GM12875 (cell line): ENCODE results near the gene SPTBN5.
"Not testable (repeated sequence)": the region's sequence is repeated elsewhere in the genome, so short reads cannot be mapped to it uniquely, and the experiment has no call there.

Experiments used
- H3K4me3 ChIP-seq: one replicate; pipeline ENCODE4 v1.5.1; 2011; ENCODE audit warnings: low read depth, low read length, control low read depth
- TF ChIP-seq, protein P1 (sequence below): IDR thresholded peaks from 2 replicates; pipeline ENCODE4 v1.5.1; 2011; ENCODE audit warnings: low read depth, mild to moderate bottlenecking, control low read depth, inconsistent platforms, low read length, moderate library complexity, borderline replicate concordance; ENCODE audit not compliant: insufficient read depth

Gene SPTBN5

DNA sequence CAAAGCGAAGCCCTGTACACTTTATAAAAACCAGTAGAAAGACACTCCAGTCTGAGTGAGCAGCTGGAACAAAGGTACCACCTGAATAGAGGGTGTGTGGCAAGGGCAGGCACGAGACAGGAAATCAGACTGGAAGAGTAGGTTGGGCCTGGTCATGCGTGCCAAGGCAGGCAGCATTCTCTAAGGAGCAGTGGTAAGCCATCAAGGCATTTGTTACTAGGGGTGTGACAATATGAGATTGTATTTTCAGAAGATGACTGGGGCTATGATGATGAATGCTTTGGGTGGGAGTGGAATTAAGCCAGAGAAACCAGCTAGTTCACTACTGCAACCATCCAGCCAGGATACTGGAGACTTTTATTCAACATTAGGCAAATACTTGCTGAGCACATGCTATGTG, 61.0 kb downstream of the SPTBN5 start:
- H3K4me3 ChIP-seq, result no peak overlapping the region
- TF ChIP-seq, protein P1, sequence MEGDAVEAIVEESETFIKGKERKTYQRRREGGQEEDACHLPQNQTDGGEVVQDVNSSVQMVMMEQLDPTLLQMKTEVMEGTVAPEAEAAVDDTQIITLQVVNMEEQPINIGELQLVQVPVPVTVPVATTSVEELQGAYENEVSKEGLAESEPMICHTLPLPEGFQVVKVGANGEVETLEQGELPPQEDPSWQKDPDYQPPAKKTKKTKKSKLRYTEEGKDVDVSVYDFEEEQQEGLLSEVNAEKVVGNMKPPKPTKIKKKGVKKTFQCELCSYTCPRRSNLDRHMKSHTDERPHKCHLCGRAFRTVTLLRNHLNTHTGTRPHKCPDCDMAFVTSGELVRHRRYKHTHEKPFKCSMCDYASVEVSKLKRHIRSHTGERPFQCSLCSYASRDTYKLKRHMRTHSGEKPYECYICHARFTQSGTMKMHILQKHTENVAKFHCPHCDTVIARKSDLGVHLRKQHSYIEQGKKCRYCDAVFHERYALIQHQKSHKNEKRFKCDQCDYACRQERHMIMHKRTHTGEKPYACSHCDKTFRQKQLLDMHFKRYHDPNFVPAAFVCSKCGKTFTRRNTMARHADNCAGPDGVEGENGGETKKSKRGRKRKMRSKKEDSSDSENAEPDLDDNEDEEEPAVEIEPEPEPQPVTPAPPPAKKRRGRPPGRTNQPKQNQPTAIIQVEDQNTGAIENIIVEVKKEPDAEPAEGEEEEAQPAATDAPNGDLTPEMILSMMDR, result no peak

DNA sequence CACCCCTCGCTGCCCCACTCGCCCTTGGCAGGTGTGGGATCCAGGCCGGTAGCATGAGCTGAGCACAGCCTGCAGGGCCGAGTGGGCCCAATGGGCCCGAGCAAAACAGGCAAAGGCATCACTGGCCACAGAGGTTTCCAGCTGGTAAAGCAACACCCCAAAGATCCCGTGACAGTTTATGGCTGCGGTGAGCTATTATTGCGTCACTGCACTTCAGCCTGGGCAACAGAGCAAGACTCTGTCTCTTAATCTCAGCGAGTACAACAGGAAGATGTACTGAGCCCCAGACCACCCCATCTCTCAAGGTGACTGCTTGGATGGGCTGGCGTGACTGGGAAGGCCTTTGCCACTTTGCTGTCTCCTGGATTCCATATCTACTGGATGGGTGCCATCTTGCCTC, 61.6 kb downstream of the SPTBN5 start:
- TF ChIP-seq, protein P1, result no peak
- H3K4me3 ChIP-seq, result no peak overlapping the region

DNA sequence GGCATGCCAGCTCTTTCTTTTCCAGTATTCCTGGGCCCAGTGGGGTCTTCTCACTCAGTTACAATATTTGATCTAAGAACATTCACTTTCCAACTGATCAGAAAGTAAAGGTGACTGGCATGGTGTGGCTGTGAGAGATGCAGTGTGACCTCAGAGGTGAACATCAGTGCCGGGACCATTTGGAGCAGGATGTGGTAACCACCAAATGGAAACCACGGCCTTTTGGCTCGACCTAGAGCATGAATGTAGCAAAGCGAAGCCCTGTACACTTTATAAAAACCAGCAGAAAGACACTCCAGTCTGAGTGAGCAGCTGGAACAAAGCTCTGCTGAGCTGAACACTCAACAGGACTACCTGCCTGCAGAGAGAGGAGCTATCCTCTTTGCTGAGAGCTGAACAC, 62.6 kb downstream of the SPTBN5 start:
- H3K4me3 ChIP-seq, result not testable (repeated sequence)

DNA sequence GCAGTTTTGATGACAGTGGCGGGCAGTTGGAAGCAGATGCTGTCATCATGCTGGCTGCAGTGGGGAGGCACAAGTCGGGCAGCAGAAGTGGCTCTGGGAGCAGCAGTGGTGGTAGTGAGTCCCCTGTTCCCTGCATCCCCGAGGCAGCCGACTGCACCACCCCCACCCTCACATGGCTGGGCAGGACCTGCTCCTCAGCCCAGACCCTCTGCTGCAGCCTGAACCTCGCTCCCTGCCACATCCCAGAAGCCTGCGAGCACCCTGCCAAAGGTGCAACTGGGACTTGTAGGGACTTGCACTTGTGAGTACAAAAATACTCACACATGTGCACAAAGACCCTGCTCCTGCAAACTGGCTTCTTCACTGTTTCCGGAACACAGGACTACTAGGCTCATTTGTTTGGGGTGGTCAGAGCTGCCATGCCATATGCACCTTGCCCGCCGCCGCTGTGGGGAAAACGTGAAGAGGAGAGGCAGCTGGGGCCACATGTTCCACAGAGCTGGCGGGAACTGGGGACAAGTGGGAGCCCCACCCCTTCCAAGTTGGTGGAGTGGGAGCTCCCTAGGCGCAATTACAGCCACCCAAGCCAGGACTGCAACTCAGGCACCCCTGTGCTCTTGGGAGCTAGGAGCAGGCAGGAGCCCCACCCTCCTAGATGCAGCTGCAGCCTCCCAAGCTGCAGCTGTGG, 63.8 kb downstream of the SPTBN5 start:
- no peak overlapping the region for H3K4me3 ChIP-seq
- TF ChIP-seq, protein P1, result no peak

DNA sequence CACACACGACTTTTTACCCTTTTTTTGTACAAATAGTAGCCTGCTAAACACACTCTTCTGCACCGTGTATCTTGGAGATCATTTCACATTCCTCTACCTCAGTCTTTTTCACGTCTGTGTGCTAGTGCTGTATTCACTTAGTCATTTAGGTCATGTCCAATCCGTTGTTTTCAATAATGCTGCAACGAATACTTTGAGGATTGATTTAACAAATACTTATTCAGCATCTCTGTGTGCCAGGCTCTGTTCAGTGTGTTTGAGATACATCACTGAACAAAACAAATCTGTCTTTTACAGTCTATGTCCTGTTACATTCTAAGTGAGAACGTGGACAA, 65.1 kb downstream of the SPTBN5 start:
- TF ChIP-seq, protein P1, result no peak
- H3K4me3 ChIP-seq, result no peak overlapping the region

DNA sequence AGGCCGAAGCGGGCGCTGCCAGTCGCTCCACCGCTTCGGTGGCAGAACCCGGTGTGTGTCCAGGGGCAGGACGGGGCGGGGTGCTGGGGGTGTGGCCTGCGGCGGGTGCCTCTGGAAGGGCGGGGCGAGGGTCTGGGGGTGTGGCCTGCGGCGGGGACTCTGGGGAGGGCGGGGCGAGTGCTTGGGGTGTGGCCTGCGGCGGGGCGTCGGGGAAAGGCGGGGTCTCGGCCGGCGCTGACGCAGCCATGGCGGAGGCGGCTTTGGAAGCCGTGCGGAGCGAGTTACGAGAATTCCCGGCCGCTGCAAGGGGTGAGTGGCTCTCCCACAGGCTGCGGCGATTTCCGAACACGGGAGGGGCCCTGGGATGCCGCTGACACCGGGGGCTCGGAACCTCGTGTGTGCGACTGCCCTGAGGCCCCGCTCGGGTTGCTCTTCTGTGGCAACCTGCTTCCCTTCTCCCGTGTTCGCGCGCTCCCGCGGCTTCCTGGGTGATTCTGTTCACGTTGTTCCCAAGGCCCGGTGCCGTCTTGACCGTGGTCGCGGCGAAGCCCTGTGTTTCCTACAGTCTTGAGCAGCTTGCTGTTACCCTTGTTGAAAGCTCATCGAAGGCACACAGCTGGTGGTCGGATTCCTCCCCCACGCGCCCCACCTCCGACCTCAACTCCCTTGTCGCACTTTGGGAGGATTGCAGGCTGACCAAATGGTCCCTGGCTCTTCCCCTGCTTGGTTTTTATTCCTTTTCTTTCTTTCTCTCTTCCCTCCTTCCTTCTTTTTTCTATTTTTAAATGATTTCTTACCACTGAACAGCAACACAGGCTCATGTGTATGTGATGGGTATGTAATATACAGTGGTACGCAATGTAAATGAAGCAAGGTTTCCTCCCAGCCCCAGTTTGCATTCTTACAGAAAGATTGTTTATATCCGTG, 65.7 kb downstream of the SPTBN5 start, which contains the start of gene JMJD7:
Gene JMJD7, plus strand, starts transcription at position 213 of the 927 bp plus-strand sequence. Its CDS starts 33 bp downstream, at position 246.
- H3K4me3 ChIP-seq, result peak within 1 kb of the TSS; percentile 99
- TF ChIP-seq, protein P1, result no peak

DNA sequence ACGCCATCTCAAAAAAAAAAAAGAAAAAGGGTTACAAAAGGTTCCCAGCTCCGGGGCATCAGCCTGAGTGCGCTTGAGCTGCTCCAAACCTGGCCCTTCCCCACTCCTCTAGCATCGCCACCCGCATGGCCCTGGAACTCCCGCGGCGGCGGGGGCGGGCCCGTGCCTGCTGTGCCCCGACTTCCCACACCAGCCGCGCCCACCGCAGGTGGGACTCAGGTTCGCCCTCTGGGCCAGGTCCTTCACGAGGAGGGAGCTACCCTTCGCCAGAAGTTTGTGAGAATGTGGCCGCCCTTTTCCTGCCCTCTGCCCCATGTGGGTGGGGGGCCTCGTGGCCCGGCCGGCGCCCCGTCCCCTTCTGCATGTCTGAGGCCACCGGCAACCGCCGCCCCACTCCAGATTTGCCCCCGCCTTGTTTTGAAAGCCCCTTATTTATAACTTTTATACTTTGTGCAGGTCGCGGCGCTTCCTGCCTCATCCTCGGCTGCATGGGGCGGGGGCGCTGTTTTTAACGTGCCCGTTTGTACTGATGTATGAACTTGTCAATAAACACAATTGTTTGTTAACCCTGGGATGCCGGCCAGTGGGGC, 66.5 kb downstream of the SPTBN5 start:
- H3K4me3 ChIP-seq, result peak overlapping the region; percentile 56
- TF ChIP-seq, protein P1, result no peak
